Neural cell (in vitro differentiated cells): ENCODE measurements around the gene ZNF106. TPM values are rescaled to one million over a fixed set of nuclear protein-coding genes. Genes with fewer than 3 reads are reported as not detected.

ENCODE experiments used
- H2AFZ ChIP-seq: fragments of 200-600, 300-800 bp; sonication (generic), shearing (Covaris generic); 2 replicates; pipeline ENCODE4 v1.6.0; 2014; ENCODE audit warnings: low read depth, mild to moderate bottlenecking, antibody characterized with exemption, low read length, moderate library complexity
- H3F3A ChIP-seq: fragments of 200-600 bp; shearing (Covaris generic); 2 replicates; pipeline ENCODE4 v1.6.1; 2016; ENCODE audit warnings: mild to moderate bottlenecking, moderate library complexity, mixed read lengths, antibody characterized with exemption, low read length; ENCODE audit not compliant: insufficient read depth, poor library complexity, severe bottlenecking
- H3K27ac ChIP-seq: fragments of 200-600, 300-800 bp; sonication (generic), shearing (Covaris generic); 2 replicates; pipeline ENCODE4 v1.5.1; 2014; ENCODE audit warnings: mild to moderate bottlenecking, low read length, moderate library complexity
- H3K27me3 ChIP-seq: fragments of 300-800, 200-600 bp; sonication (generic), shearing (Covaris generic); 2 replicates; pipeline ENCODE4 v1.6.0; 2014; ENCODE audit warnings: mild to moderate bottlenecking, low read depth, low read length, moderate library complexity; ENCODE audit not compliant: insufficient read depth
- H3K36me3 ChIP-seq: fragments of 300-800, 200-600 bp; sonication (generic), shearing (Covaris generic); 2 replicates; pipeline ENCODE4 v1.5.1; 2014; ENCODE audit warnings: mild to moderate bottlenecking, antibody characterized with exemption, low read length, moderate library complexity; ENCODE audit not compliant: insufficient read depth
- H3K4me2 ChIP-seq: fragments of 300-800, 200-600 bp; sonication (generic), shearing (Covaris generic); 2 replicates; pipeline ENCODE4 v1.6.0; 2014; ENCODE audit warnings: mild to moderate bottlenecking, low read length
- H3K4me3 ChIP-seq: fragments of 300-800, 200-600 bp; sonication (generic), shearing (Covaris generic); 2 replicates; pipeline ENCODE4 v1.5.1; 2014; ENCODE audit warnings: mild to moderate bottlenecking, low read length, moderate library complexity
- H3K79me2 ChIP-seq: fragments of 200-600 bp; shearing (Covaris generic); replicated peaks from 2 replicates; pipeline ENCODE4 v1.6.0; 2014; ENCODE audit warnings: mild to moderate bottlenecking, low read length, moderate library complexity; ENCODE audit not compliant: insufficient read depth
- H3K9ac ChIP-seq: fragments of 300-800, 200-600 bp; sonication (generic), shearing (Covaris generic); 2 replicates; pipeline ENCODE4 v1.6.1; 2016; ENCODE audit warnings: mild to moderate bottlenecking, low read length, mixed read lengths
- H3K9me2 ChIP-seq: fragments of 200-600 bp; shearing (Covaris generic); 2 replicates; pipeline ENCODE4 v1.6.1; 2016; ENCODE audit warnings: mild to moderate bottlenecking, low read length, mixed read lengths; ENCODE audit not compliant: insufficient read depth
- H3K9me3 ChIP-seq: fragments of 200-600, 300-800 bp; sonication (generic), shearing (Covaris generic); 2 replicates; pipeline ENCODE4 v1.6.1; 2016; ENCODE audit warnings: mild to moderate bottlenecking, mixed run types, low read length, moderate library complexity, mixed read lengths
- H4K20me1 ChIP-seq: fragments of 200-600 bp; shearing (Covaris generic); 2 replicates; pipeline ENCODE4 v1.6.1; 2016; ENCODE audit warnings: mild to moderate bottlenecking, mixed run types; ENCODE audit not compliant: insufficient read depth
- CTCF ChIP-seq: fragments of 450-650 bp; IDR thresholded peaks from 2 replicates; pipeline ENCODE4 v1.5.1; 2014; ENCODE audit warnings: antibody characterized with exemption, mild to moderate bottlenecking, moderate library complexity; ENCODE audit not compliant: poor library complexity, severe bottlenecking
- EP300 ChIP-seq: fragments of 450-650 bp; conservative IDR thresholded peaks from 2 replicates; pipeline ENCODE4 v1.6.1; 2014; ENCODE audit warnings: antibody characterized with exemption, mild to moderate bottlenecking, moderate library complexity; ENCODE audit not compliant: poor library complexity, severe bottlenecking
- EZH2 ChIP-seq: fragments of 200-600, 300-800 bp; shearing (Covaris generic), sonication (generic); IDR thresholded peaks from 2 replicates; pipeline ENCODE4 v1.6.1; 2014; ENCODE audit warnings: antibody characterized with exemption, low read length, borderline replicate concordance, mild to moderate bottlenecking; ENCODE audit not compliant: insufficient read depth, poor library complexity, severe bottlenecking
- MXI1 ChIP-seq: fragments of 450-650 bp; conservative IDR thresholded peaks from 2 replicates; pipeline ENCODE4 v1.6.1; 2014; ENCODE audit warnings: antibody characterized with exemption, mild to moderate bottlenecking; ENCODE audit not compliant: poor library complexity, severe bottlenecking
- POLR2AphosphoS5 ChIP-seq: IDR thresholded peaks from 2 replicates; pipeline ENCODE4 v1.6.1; 2012
- RAD21 ChIP-seq: fragments of 450-650 bp; conservative IDR thresholded peaks from 2 replicates; pipeline ENCODE4 v1.6.1; 2014; ENCODE audit warnings: antibody characterized with exemption, mild to moderate bottlenecking, moderate library complexity
- SMC3 ChIP-seq: fragments of 450-650 bp; conservative IDR thresholded peaks from 2 replicates; pipeline ENCODE4 v1.6.1; 2014; ENCODE audit warnings: antibody characterized with exemption, mild to moderate bottlenecking, moderate library complexity; ENCODE audit not compliant: poor library complexity
- polyA plus RNA-seq: library from polyadenylated mRNA; depleted of rRNA; stranded (reverse); fragments of >200 nt; gene quantifications from 2 replicates; pipeline ENCODE4 v1.2.3, GENCODE V29; 2014
- TF ChIP-seq, protein P1 (sequence below): IDR thresholded peaks from 2 replicates; pipeline ENCODE4 v1.6.1; 2012; ENCODE audit warnings: borderline replicate concordance

ZNF106 gene
- polyA plus RNA-seq, 1 donor from 2014 or later = 24.0 TPM

DNA sequence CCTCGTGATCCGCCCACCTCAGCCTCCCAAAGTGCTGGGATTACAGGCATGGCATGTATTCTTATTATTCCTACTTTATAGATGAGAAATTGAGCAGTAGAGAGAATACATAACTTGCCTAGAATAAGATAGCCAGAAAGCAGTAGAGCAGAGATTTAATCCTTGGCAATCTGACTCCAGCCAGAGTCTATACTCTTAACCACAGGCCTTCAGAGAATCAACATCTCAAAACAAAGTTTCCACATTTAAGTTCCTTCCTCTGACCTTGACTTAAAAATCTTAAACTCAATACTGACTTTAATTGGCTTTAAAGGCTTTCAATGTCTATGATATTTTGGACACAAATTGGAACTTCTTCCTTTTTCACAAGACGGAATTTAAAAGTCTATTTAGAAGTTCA lies 37.1 kb downstream of the ZNF106 start:
- no peak overlapping the region for H3K4me3 ChIP-seq
- H3K9ac ChIP-seq = no peak overlapping the region
- no peaks in the 10 kb centered on the region for H3K36me3 ChIP-seq
- no peaks in the 10 kb centered on the region for H3K9me2 ChIP-seq
- no peaks in the 10 kb centered on the region for H3K79me2 ChIP-seq
- H3K9me3 ChIP-seq = no peaks in the 10 kb centered on the region
- no peak overlapping the region for H3K4me2 ChIP-seq
- no peaks in the 10 kb centered on the region for H4K20me1 ChIP-seq
- H3F3A ChIP-seq = no peaks in the 10 kb centered on the region
- H2AFZ ChIP-seq = no peak overlapping the region
- TF ChIP-seq, protein P1, sequence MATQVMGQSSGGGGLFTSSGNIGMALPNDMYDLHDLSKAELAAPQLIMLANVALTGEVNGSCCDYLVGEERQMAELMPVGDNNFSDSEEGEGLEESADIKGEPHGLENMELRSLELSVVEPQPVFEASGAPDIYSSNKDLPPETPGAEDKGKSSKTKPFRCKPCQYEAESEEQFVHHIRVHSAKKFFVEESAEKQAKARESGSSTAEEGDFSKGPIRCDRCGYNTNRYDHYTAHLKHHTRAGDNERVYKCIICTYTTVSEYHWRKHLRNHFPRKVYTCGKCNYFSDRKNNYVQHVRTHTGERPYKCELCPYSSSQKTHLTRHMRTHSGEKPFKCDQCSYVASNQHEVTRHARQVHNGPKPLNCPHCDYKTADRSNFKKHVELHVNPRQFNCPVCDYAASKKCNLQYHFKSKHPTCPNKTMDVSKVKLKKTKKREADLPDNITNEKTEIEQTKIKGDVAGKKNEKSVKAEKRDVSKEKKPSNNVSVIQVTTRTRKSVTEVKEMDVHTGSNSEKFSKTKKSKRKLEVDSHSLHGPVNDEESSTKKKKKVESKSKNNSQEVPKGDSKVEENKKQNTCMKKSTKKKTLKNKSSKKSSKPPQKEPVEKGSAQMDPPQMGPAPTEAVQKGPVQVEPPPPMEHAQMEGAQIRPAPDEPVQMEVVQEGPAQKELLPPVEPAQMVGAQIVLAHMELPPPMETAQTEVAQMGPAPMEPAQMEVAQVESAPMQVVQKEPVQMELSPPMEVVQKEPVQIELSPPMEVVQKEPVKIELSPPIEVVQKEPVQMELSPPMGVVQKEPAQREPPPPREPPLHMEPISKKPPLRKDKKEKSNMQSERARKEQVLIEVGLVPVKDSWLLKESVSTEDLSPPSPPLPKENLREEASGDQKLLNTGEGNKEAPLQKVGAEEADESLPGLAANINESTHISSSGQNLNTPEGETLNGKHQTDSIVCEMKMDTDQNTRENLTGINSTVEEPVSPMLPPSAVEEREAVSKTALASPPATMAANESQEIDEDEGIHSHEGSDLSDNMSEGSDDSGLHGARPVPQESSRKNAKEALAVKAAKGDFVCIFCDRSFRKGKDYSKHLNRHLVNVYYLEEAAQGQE = no peak
- TF ChIP-seq MXI1 (no peak), SMC3 (no peak), RAD21 (no peak), EP300 (no peak), POLR2AphosphoS5 (no peak), EZH2 (no peak)
- no peaks in the 10 kb centered on the region for H3K27me3 ChIP-seq
- no peak overlapping the region for H3K27ac ChIP-seq

DNA sequence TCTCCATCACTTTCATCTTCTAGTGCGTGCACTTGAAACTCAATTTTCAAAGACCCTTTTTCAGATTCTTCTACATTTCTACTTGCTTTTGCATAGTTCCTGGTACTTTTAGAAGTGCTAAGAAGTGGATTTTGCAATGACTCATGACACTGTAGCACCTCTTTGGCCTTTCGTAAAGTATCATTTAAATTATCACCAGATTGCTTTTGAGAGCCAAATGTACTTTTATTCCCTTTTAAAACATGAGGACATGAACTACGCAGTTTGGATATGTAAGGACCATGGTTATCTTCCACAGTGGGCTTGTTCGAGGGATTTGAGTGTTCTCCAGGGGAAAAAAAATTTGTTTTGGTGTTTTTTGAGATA lies 40.5 kb downstream of the ZNF106 start:
- no peak overlapping the region for H2AFZ ChIP-seq
- H3K36me3 ChIP-seq = peaks cover 8% of the 10 kb centered on the region
- H3K79me2 ChIP-seq = no peaks in the 10 kb centered on the region
- no peaks in the 10 kb centered on the region for H3F3A ChIP-seq
- H3K9me3 ChIP-seq = no peaks in the 10 kb centered on the region
- no peak overlapping the region for H3K27ac ChIP-seq
- no peak overlapping the region for H3K4me2 ChIP-seq
- no peak overlapping the region for H3K9ac ChIP-seq
- H3K9me2 ChIP-seq = no peaks in the 10 kb centered on the region
- no peaks in the 10 kb centered on the region for H4K20me1 ChIP-seq
- H3K4me3 ChIP-seq = no peak overlapping the region
- H3K27me3 ChIP-seq = no peaks in the 10 kb centered on the region
- TF ChIP-seq MXI1 (no peak), CTCF (no peak), EP300 (no peak), SMC3 (no peak), EZH2 (no peak), RAD21 (no peak), POLR2AphosphoS5 (no peak)
- TF ChIP-seq, protein P1 = no peak
